HepG2 (cell line): ENCODE results near the gene TBC1D22A. TPM values are rescaled to one million over a fixed set of nuclear protein-coding genes. Genes with fewer than 3 reads are reported as not detected.

ENCODE experiments used
- DPF2 ChIP-seq: sonication (generic); formaldehyde crosslinking; IDR thresholded peaks from 2 replicates; pipeline ENCODE4 v1.4.0; 2020; ENCODE audit warnings: mild to moderate bottlenecking, low read depth, missing genetic modification reagents, borderline replicate concordance
- DRAP1 ChIP-seq: IDR thresholded peaks from 2 replicates; pipeline ENCODE4 v1.6.1; 2016; ENCODE audit warnings: missing genetic modification reagents, missing compliant biosample characterization
- EP300 ChIP-seq, 3 experiments: sonication (generic) in 1 of 3; formaldehyde crosslinking in 1 of 3; IDR thresholded peaks; 2 replicates each; pipeline versions ENCODE4 v1.5.1 to v1.6.1; 2011 to 2020; ENCODE audit warnings: low read depth in 2 of 3, low read length in 2 of 3, borderline replicate concordance in 1 of 3, improper control_type of control experiment in 1 of 3, mild to moderate bottlenecking in 1 of 3, missing genetic modification reagents in 1 of 3, moderate library complexity in 1 of 3
- FOSL2 ChIP-seq: sonication (generic); formaldehyde crosslinking; IDR thresholded peaks from 2 replicates; pipeline ENCODE4 v1.4.0; 2020; ENCODE audit warnings: missing genetic modification reagents
- JUNB ChIP-seq: sonication (generic); formaldehyde crosslinking; IDR thresholded peaks from 2 replicates; pipeline ENCODE4 v1.8.0; 2022; ENCODE audit warnings: missing genetic modification reagents, mild to moderate bottlenecking, borderline replicate concordance
- KIAA2018 ChIP-seq: sonication (generic); formaldehyde crosslinking; IDR thresholded peaks from 2 replicates; pipeline ENCODE4 v1.5.0; 2020; ENCODE audit warnings: mild to moderate bottlenecking, missing genetic modification reagents, borderline replicate concordance
- MTERF4 ChIP-seq: sonication (generic); formaldehyde crosslinking; IDR thresholded peaks from 2 replicates; pipeline ENCODE4 v1.8.0; 2023; ENCODE audit warnings: mild to moderate bottlenecking, missing genetic modification reagents
- MXI1 ChIP-seq: IDR thresholded peaks from 3 replicates; pipeline ENCODE4 v1.6.1; 2012; ENCODE audit warnings: low read depth, low read length, inconsistent platforms, borderline replicate concordance
- NFIB ChIP-seq: sonication (generic); formaldehyde crosslinking; IDR thresholded peaks from 2 replicates; pipeline ENCODE4 v1.9.0; 2021; ENCODE audit warnings: missing genetic modification reagents, mild to moderate bottlenecking, borderline replicate concordance
- NR2F1 ChIP-seq, 2 experiments: fragments of 450-650 bp in 1 of 2; formaldehyde crosslinking in 1 of 2; IDR thresholded peaks; 2 replicates each; pipeline versions ENCODE4 v1.5.0 to v1.6.1; 2016 to 2020; ENCODE audit warnings: mild to moderate bottlenecking in 1 of 2, missing compliant biosample characterization in 1 of 2, missing genetic modification reagents in 1 of 2, moderate library complexity in 1 of 2
- RAD51 ChIP-seq: fragments of 450-650 bp; IDR thresholded peaks from 2 replicates; pipeline ENCODE4 v1.6.1; 2016; ENCODE audit warnings: borderline replicate concordance
- SALL1 ChIP-seq: sonication (generic); formaldehyde crosslinking; IDR thresholded peaks from 2 replicates; pipeline ENCODE4 v1.8.0; 2022; ENCODE audit warnings: mild to moderate bottlenecking, missing genetic modification reagents
- SIX4 ChIP-seq: sonication (generic); formaldehyde crosslinking; IDR thresholded peaks from 2 replicates; pipeline ENCODE4 v1.4.0; 2020; ENCODE audit warnings: missing genetic modification reagents
- SP4 ChIP-seq: sonication (generic); formaldehyde crosslinking; IDR thresholded peaks from 2 replicates; pipeline ENCODE4 v1.8.1; 2023; ENCODE audit warnings: mild to moderate bottlenecking, missing genetic modification reagents
- SPEN ChIP-seq: sonication (generic); formaldehyde crosslinking; IDR thresholded peaks from 2 replicates; pipeline ENCODE4 v1.5.1; 2020; ENCODE audit warnings: low read depth, mild to moderate bottlenecking, missing genetic modification reagents
- TBX2 ChIP-seq: sonication (generic); formaldehyde crosslinking; IDR thresholded peaks from 2 replicates; pipeline ENCODE4 v1.5.0; 2020; ENCODE audit warnings: missing genetic modification reagents, mild to moderate bottlenecking, borderline replicate concordance
- TFAP4 ChIP-seq: sonication (generic); IDR thresholded peaks from 2 replicates; pipeline ENCODE4 v1.6.1; 2016; ENCODE audit warnings: low read depth, borderline replicate concordance
- ZNF335 ChIP-seq: sonication (generic); formaldehyde crosslinking; IDR thresholded peaks from 2 replicates; pipeline ENCODE4 v1.4.0; 2020; ENCODE audit warnings: missing genetic modification reagents
- polyA plus RNA-seq, 8 experiments: library from polyadenylated mRNA; depleted of rRNA in 3 of 8; stranded (reverse) in 7 of 8; unstranded in 1 of 8; fragments of >200 nt; fragmentation: Illumina TruSeq in 4 of 8; extraction: Trizol in 4 of 8; gene quantifications; 2 replicates each; pipeline versions ENCODE4 v1.2.1 to v1.2.3, GENCODE V29; 2011 to 2016; ENCODE audit warnings: low read depth in 4 of 8, missing spikeins in 1 of 8, mixed read lengths in 1 of 8; ENCODE audit not compliant: insufficient read depth in 1 of 8
- total RNA-seq, 5 experiments: library from RNA; depleted of rRNA; stranded (reverse); fragments of >200 nt; fragmentation: Illumina TruSeq; extraction: Trizol; gene quantifications; 2 replicates each; pipeline ENCODE4 v1.2.3, GENCODE V29; 2016; ENCODE audit warnings: low read depth in 1 of 5

Gene TBC1D22A
- total and polyA plus RNA-seq, 2 of the 13 experiments (the other 11 are each of a cell fraction or from before 2014, with no cell fraction given) = 17.3 to 18.0 TPM

GRCh38 chr22:46744581-46744980 is 17.9 kb upstream of the TBC1D22A start (continued):
- TF ChIP-seq TBX2 (peak; percentile 34; the same call in 1 of the 2 replicates), SIX4 (CRISPR knock-in tag) (0 out of 2 replicates have a peak, but pooled peaks have one; percentile 34), DRAP1 (CRISPR knock-in tag) (no peak), NFIB (no peak), SP4 (CRISPR knock-in tag) (no peak), RAD51 (no peak), JUNB (CRISPR knock-in tag) (no peak), TFAP4 (peak; percentile 47; the same call in 1 of the 2 replicates), FOSL2 (peak; percentile 60), SALL1 (CRISPR knock-in tag) (peak; percentile 80), ZNF335 (CRISPR knock-in tag) (no peak), EP300 (IDR thresholded peaks at IDR 0.05; ENCODE audit: low read depth in 2 of 2, low read length in 2 of 2) (peak in 1 of 2 experiments; percentile 30; a peak in 1 of 4 replicates), EP300 (CRISPR knock-in tag; IDR thresholded peaks at IDR 0.05; ENCODE audit: borderline replicate concordance) (no peak), MTERF4 (0 out of 2 replicates have a peak, but pooled peaks have one; percentile 24), NR2F1 (CRISPR knock-in tag; IDR thresholded peaks at IDR 0.05) (peak in 1 of 2 experiments; percentile 46; a peak in 1 of 4 replicates), SPEN (CRISPR knock-in tag) (peak; percentile 80), DPF2 (CRISPR knock-in tag) (peak; percentile 62; the same call in 1 of the 2 replicates), MXI1 (peak; percentile 20; the same call in 1 of the 3 replicates), KIAA2018 (CRISPR knock-in tag) (no peak)
